Fibroblast of the aortic adventitia (primary cell): Measurements from ENCODE around the gene EEF1AKMT1. TPM values are rescaled to one million over a fixed set of nuclear protein-coding genes. Genes with fewer than 3 reads are reported as not detected.
"Not testable (repeated sequence)": the region's sequence is repeated elsewhere in the genome, so short reads cannot be mapped to it uniquely, and the experiment has no call there.

Source experiments
- DNase-seq: peaks from one replicate; pipeline ENCODE4 v3.0.0-alpha.2; 2010; ENCODE audit warnings: low read depth
- H3K4me3 ChIP-seq: 2 replicates; pipeline ENCODE4 v1.5.1; 2011; ENCODE audit warnings: low read depth, mild to moderate bottlenecking, control low read depth, low read length, moderate library complexity
- CTCF ChIP-seq: IDR thresholded peaks from 2 replicates; pipeline ENCODE4 v1.5.1; 2011; ENCODE audit warnings: mild to moderate bottlenecking, low read length, control low read depth, inconsistent platforms; ENCODE audit not compliant: insufficient read depth
- total RNA-seq: library from RNA; depleted of rRNA; stranded (reverse); fragments of >200 nt; gene quantifications from 2 replicates; pipeline ENCODE4 v1.2.3, GENCODE V29; 2012; ENCODE audit warnings: low replicate concordance

The EEF1AKMT1 gene
- total RNA-seq, 1 donor = 15.9 TPM

GRCh38 chr13:20769091-20769490 lies 4.7 kb downstream of the EEF1AKMT1 start:
- H3K4me3 ChIP-seq = no peak overlapping the region
- no peak for DNase-seq
- TF ChIP-seq CTCF = no peak

- TF ChIP-seq CTCF = no peak
- DNase-seq = no peak
- H3K4me3 ChIP-seq = no peak overlapping the region
Measured at GRCh38 chr13:20767309-20767943, 6.3 kb downstream of the EEF1AKMT1 start.

DNA sequence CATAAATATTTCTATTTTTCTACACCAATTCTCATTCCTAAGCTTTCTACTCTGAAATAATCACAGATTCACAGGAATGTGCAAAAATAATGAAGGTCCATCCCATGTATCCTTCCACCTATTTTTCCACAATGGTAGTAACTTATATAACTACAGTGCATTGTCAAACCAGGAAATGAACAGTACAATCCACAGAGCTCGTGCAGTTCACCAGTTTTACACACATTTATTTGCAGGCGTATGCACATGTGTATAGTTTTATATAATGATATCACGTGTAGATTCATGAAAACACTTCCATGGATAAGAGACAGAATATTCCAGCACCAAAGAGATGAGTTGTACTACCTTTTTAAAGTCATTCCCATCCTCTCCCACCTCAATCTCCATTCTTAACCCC lies 12.9 kb downstream of the EEF1AKMT1 start:
- no peak overlapping the region for H3K4me3 ChIP-seq
- no peak for TF ChIP-seq CTCF
- DNase-seq = no peak

- no peak overlapping the region for H3K4me3 ChIP-seq
- no peak for DNase-seq
- TF ChIP-seq CTCF = no peak
Measured at GRCh38 chr13:20754009-20754408, 19.8 kb downstream of the EEF1AKMT1 start.

GRCh38 chr13:20749377-20749776 lies 24.4 kb downstream of the EEF1AKMT1 start:
- no peak overlapping the region for H3K4me3 ChIP-seq
- no peak for TF ChIP-seq CTCF
- no peak for DNase-seq

DNA sequence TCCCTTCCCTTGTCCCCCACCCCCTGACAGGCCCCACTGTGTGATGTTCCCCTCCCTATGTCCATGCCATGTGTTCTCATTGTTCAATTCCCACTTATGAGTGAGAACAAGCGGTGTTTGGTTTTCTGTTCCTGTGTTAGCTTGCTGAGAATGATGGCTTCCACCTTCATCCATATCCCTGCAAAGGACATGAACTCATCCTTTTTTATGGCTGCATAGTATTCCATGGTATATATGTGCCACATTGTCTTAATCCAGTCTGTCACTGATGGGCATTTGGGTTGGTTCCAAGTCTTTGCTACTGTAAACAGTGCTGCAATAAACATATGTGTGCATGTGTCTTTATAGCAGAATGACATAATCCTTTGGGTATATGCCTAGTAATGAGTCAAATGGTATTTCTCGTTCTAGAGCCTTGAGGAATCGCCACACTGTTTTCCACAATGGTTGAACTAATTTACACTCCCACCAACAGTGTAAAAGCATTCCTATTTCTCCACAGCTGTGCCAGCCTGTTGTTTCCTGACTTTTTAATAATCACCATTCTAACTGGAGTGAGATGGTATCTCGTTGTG lies 29.8 kb downstream of the EEF1AKMT1 start:
- H3K4me3 ChIP-seq, DNase-seq: not testable (repeated sequence)

DNA sequence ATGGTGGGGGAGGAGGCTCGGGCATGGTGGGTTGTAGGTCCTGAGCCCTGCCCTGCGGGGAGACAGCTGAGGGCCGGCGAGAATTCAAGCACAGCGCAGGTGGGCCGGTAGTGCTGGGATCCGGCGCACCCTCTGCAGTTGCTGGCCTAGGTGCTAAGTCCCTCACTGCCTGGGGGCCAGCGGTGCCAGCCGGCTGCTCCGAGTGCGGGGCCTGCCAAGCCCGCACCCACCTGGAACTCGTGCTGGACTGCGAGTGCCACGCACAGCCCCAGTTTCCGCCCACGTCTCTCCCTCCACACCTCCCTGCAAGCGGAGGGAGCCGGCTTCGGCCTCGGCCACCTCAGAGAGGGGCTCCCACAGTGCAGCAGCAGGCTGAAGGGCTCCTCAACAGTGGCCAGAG lies 33.7 kb downstream of the EEF1AKMT1 start:
- TF ChIP-seq CTCF = no peak
- no peak overlapping the region for H3K4me3 ChIP-seq
- DNase-seq = no peak
